ENCODE measurements around the gene KLHL33.

DNA sequence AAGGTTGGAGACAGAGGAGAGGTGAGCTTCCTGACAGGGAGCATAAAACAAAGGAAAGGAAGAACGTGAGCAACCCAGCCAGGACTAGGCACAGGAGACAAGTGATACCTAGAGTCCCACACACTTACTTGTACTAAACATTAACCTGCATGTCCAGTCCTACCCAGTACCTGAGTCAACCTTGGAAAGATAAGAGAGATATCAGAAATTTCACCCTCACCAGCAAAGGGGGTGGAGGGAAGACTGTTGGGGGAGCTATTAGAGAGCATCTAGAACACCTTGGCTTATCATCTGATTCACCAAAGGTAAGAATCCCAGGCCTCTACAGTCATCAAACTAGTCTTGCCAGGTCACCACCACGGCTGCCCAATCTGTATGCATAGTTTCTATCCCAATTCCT, 11.1 kb downstream of the KLHL33 start:
- TF ChIP-seq POLR2AphosphoS5 (IDR thresholded peaks at IDR 0.05), result no peak
- TF ChIP-seq, protein P1, sequence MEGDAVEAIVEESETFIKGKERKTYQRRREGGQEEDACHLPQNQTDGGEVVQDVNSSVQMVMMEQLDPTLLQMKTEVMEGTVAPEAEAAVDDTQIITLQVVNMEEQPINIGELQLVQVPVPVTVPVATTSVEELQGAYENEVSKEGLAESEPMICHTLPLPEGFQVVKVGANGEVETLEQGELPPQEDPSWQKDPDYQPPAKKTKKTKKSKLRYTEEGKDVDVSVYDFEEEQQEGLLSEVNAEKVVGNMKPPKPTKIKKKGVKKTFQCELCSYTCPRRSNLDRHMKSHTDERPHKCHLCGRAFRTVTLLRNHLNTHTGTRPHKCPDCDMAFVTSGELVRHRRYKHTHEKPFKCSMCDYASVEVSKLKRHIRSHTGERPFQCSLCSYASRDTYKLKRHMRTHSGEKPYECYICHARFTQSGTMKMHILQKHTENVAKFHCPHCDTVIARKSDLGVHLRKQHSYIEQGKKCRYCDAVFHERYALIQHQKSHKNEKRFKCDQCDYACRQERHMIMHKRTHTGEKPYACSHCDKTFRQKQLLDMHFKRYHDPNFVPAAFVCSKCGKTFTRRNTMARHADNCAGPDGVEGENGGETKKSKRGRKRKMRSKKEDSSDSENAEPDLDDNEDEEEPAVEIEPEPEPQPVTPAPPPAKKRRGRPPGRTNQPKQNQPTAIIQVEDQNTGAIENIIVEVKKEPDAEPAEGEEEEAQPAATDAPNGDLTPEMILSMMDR (IDR thresholded peaks at IDR 0.05), result no peak
- no peak for TF ChIP-seq POLR2A (IDR thresholded peaks at IDR 0.05)
- TF ChIP-seq EP300 (IDR thresholded peaks at IDR 0.05), result no peak

Data from stomach (tissue), 4 donors.